ENCODE measurements around the gene ZNF292.
A peak's percentile ranks its signal among the peaks of the same experiment; 100 is the strongest.

ZNF292 gene

GRCh38 chr6:87154993-87155841 is at the start of gene ZNF292:
TSS of gene ZNF292 (plus strand) at chr6:87155565. CDS start at chr6:87155592, 27 bp downstream.
- H3K4me3 ChIP-seq (ENCODE audit: low read length): peak within 1 kb of the TSS; percentile 90
- DNase-seq (ENCODE audit: low read depth): peak; percentile 97
- TF ChIP-seq CTCF (conservative IDR thresholded peaks at IDR 0.05; ENCODE audit: low read length): no peak

- DNase-seq (ENCODE audit: low read depth): peak; percentile 9
Observed at GRCh38 chr6:87105823-87106222, 49.5 kb upstream of the ZNF292 start.

GRCh38 chr6:87110636-87111035 is 44.7 kb upstream of the ZNF292 start:
- TF ChIP-seq CTCF (conservative IDR thresholded peaks at IDR 0.05; ENCODE audit: low read length): no peak
- no peak for DNase-seq (ENCODE audit: low read depth)
- no peak overlapping the region for H3K4me3 ChIP-seq (ENCODE audit: low read length)

More at GRCh38 chr6:87105823-87106222, 49.5 kb upstream of the ZNF292 start:
- no peak overlapping the region for H3K4me3 ChIP-seq (ENCODE audit: low read length)
- TF ChIP-seq CTCF (conservative IDR thresholded peaks at IDR 0.05; ENCODE audit: low read length): no peak

GRCh38 chr6:87115402-87116135 is 39.8 kb upstream of the ZNF292 start:
- H3K4me3 ChIP-seq (ENCODE audit: low read length): no peak overlapping the region
- no peak for TF ChIP-seq CTCF (conservative IDR thresholded peaks at IDR 0.05; ENCODE audit: low read length)
- DNase-seq (ENCODE audit: low read depth): no peak

- no peak overlapping the region for H3K4me3 ChIP-seq (ENCODE audit: low read length)
- no peak for TF ChIP-seq CTCF (conservative IDR thresholded peaks at IDR 0.05; ENCODE audit: low read length)
- no peak for DNase-seq (ENCODE audit: low read depth)
Observed at GRCh38 chr6:87116922-87117321, 38.4 kb upstream of the ZNF292 start.

- no peak for DNase-seq (ENCODE audit: low read depth)
- no peak for TF ChIP-seq CTCF (conservative IDR thresholded peaks at IDR 0.05; ENCODE audit: low read length)
- no peak overlapping the region for H3K4me3 ChIP-seq (ENCODE audit: low read length)
Observed at GRCh38 chr6:87118054-87118453, 37.3 kb upstream of the ZNF292 start.

Data from AG10803 (cell line).